Neural cell (in vitro differentiated cells): ENCODE data around the gene SLC22A23. TPM values are rescaled to one million over a fixed set of nuclear protein-coding genes. Genes with fewer than 3 reads are reported as not detected.

ENCODE experiments used
- H2AFZ ChIP-seq: fragments of 200-600, 300-800 bp; sonication (generic), shearing (Covaris generic); 2 replicates; pipeline ENCODE4 v1.6.0; 2014; ENCODE audit warnings: low read depth, mild to moderate bottlenecking, antibody characterized with exemption, low read length, moderate library complexity
- H3F3A ChIP-seq: fragments of 200-600 bp; shearing (Covaris generic); 2 replicates; pipeline ENCODE4 v1.6.1; 2016; ENCODE audit warnings: mild to moderate bottlenecking, moderate library complexity, mixed read lengths, antibody characterized with exemption, low read length; ENCODE audit not compliant: insufficient read depth, poor library complexity, severe bottlenecking
- H3K27ac ChIP-seq: fragments of 200-600, 300-800 bp; sonication (generic), shearing (Covaris generic); 2 replicates; pipeline ENCODE4 v1.5.1; 2014; ENCODE audit warnings: mild to moderate bottlenecking, low read length, moderate library complexity
- H3K27me3 ChIP-seq: fragments of 300-800, 200-600 bp; sonication (generic), shearing (Covaris generic); 2 replicates; pipeline ENCODE4 v1.6.0; 2014; ENCODE audit warnings: mild to moderate bottlenecking, low read depth, low read length, moderate library complexity; ENCODE audit not compliant: insufficient read depth
- H3K36me3 ChIP-seq: fragments of 300-800, 200-600 bp; sonication (generic), shearing (Covaris generic); 2 replicates; pipeline ENCODE4 v1.5.1; 2014; ENCODE audit warnings: mild to moderate bottlenecking, antibody characterized with exemption, low read length, moderate library complexity; ENCODE audit not compliant: insufficient read depth
- H3K4me2 ChIP-seq: fragments of 300-800, 200-600 bp; sonication (generic), shearing (Covaris generic); 2 replicates; pipeline ENCODE4 v1.6.0; 2014; ENCODE audit warnings: mild to moderate bottlenecking, low read length
- H3K4me3 ChIP-seq: fragments of 300-800, 200-600 bp; sonication (generic), shearing (Covaris generic); 2 replicates; pipeline ENCODE4 v1.5.1; 2014; ENCODE audit warnings: mild to moderate bottlenecking, low read length, moderate library complexity
- H3K79me2 ChIP-seq: fragments of 200-600 bp; shearing (Covaris generic); replicated peaks from 2 replicates; pipeline ENCODE4 v1.6.0; 2014; ENCODE audit warnings: mild to moderate bottlenecking, low read length, moderate library complexity; ENCODE audit not compliant: insufficient read depth
- H3K9ac ChIP-seq: fragments of 300-800, 200-600 bp; sonication (generic), shearing (Covaris generic); 2 replicates; pipeline ENCODE4 v1.6.1; 2016; ENCODE audit warnings: mild to moderate bottlenecking, low read length, mixed read lengths
- H3K9me2 ChIP-seq: fragments of 200-600 bp; shearing (Covaris generic); 2 replicates; pipeline ENCODE4 v1.6.1; 2016; ENCODE audit warnings: mild to moderate bottlenecking, low read length, mixed read lengths; ENCODE audit not compliant: insufficient read depth
- H3K9me3 ChIP-seq: fragments of 200-600, 300-800 bp; sonication (generic), shearing (Covaris generic); 2 replicates; pipeline ENCODE4 v1.6.1; 2016; ENCODE audit warnings: mild to moderate bottlenecking, mixed run types, low read length, moderate library complexity, mixed read lengths
- H4K20me1 ChIP-seq: fragments of 200-600 bp; shearing (Covaris generic); 2 replicates; pipeline ENCODE4 v1.6.1; 2016; ENCODE audit warnings: mild to moderate bottlenecking, mixed run types; ENCODE audit not compliant: insufficient read depth
- EP300 ChIP-seq: fragments of 450-650 bp; conservative IDR thresholded peaks from 2 replicates; pipeline ENCODE4 v1.6.1; 2014; ENCODE audit warnings: antibody characterized with exemption, mild to moderate bottlenecking, moderate library complexity; ENCODE audit not compliant: poor library complexity, severe bottlenecking
- EZH2 ChIP-seq: fragments of 200-600, 300-800 bp; shearing (Covaris generic), sonication (generic); IDR thresholded peaks from 2 replicates; pipeline ENCODE4 v1.6.1; 2014; ENCODE audit warnings: antibody characterized with exemption, low read length, borderline replicate concordance, mild to moderate bottlenecking; ENCODE audit not compliant: insufficient read depth, poor library complexity, severe bottlenecking
- MXI1 ChIP-seq: fragments of 450-650 bp; conservative IDR thresholded peaks from 2 replicates; pipeline ENCODE4 v1.6.1; 2014; ENCODE audit warnings: antibody characterized with exemption, mild to moderate bottlenecking; ENCODE audit not compliant: poor library complexity, severe bottlenecking
- POLR2AphosphoS5 ChIP-seq: IDR thresholded peaks from 2 replicates; pipeline ENCODE4 v1.6.1; 2012
- RAD21 ChIP-seq: fragments of 450-650 bp; conservative IDR thresholded peaks from 2 replicates; pipeline ENCODE4 v1.6.1; 2014; ENCODE audit warnings: antibody characterized with exemption, mild to moderate bottlenecking, moderate library complexity
- SMC3 ChIP-seq: fragments of 450-650 bp; conservative IDR thresholded peaks from 2 replicates; pipeline ENCODE4 v1.6.1; 2014; ENCODE audit warnings: antibody characterized with exemption, mild to moderate bottlenecking, moderate library complexity; ENCODE audit not compliant: poor library complexity
- TAF1 ChIP-seq: IDR thresholded peaks from 2 replicates; pipeline ENCODE4 v1.6.1; 2012; ENCODE audit warnings: low read depth
- polyA plus RNA-seq: library from polyadenylated mRNA; depleted of rRNA; stranded (reverse); fragments of >200 nt; gene quantifications from 2 replicates; pipeline ENCODE4 v1.2.3, GENCODE V29; 2014
- TF ChIP-seq, protein P1 (sequence below): IDR thresholded peaks from 2 replicates; pipeline ENCODE4 v1.6.1; 2012; ENCODE audit warnings: borderline replicate concordance
- TF ChIP-seq, protein P2 (sequence below): fragments of 450-650 bp; IDR thresholded peaks from 2 replicates; pipeline ENCODE4 v1.5.1; 2014; ENCODE audit warnings: antibody characterized with exemption, mild to moderate bottlenecking, moderate library complexity; ENCODE audit not compliant: poor library complexity, severe bottlenecking

SLC22A23 gene
- polyA plus RNA-seq, 1 donor from 2014 or later = 8.8 TPM

DNA sequence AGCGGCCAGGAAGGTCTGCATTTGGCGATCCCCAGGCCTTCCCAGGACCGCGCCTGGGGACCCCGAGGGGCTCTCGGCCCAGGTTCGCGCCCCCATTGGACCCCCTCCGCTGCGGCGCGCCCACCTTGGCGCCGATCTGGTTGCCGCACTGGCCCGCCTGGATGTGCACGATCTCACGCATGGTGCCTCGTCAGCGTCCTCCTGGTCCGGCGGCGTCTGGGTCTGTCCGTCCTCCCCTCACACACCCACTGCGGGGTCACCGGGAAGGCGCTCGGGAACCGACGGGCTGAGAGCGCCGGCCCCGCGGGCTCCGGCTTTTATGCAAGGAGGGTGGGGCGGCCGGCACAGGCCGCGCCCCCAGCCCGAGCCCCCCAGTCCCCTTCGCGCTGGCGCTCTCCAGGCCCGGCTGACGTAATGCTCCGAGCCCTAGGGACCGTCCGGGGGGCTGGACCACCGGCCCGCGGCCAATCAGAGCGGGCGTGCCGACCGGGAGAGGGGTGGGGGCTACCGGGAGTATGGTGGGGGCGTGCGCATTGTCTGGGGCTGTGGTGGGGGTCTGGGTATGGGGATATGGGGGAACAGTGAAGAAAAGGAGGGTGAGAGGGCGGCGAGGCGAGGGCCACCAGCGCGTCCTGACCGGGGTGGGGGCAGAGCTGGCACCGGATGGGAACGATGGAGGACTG is 229.3 kb downstream of the SLC22A23 start, which contains the start of gene TUBB2B:
TSS of gene TUBB2B (minus strand) at position 291 of the 683 bp plus-strand sequence. CDS start at position 181, 110 bp downstream.
- H4K20me1 ChIP-seq = peaks cover 34% of the 10 kb centered on the region
- peak within 1 kb of the TSS; percentile 100 for H3K27ac ChIP-seq
- H3K27me3 ChIP-seq = no peaks in the 10 kb centered on the region
- peaks cover 16% of the 10 kb centered on the region for H3F3A ChIP-seq
- H3K36me3 ChIP-seq = peaks cover 16% of the 10 kb centered on the region
- no peak within 1 kb of the TSS for H2AFZ ChIP-seq
- no peaks in the 10 kb centered on the region for H3K9me2 ChIP-seq
- no peak for TF ChIP-seq EZH2
- no peak for TF ChIP-seq RAD21
- TF ChIP-seq, protein P1, sequence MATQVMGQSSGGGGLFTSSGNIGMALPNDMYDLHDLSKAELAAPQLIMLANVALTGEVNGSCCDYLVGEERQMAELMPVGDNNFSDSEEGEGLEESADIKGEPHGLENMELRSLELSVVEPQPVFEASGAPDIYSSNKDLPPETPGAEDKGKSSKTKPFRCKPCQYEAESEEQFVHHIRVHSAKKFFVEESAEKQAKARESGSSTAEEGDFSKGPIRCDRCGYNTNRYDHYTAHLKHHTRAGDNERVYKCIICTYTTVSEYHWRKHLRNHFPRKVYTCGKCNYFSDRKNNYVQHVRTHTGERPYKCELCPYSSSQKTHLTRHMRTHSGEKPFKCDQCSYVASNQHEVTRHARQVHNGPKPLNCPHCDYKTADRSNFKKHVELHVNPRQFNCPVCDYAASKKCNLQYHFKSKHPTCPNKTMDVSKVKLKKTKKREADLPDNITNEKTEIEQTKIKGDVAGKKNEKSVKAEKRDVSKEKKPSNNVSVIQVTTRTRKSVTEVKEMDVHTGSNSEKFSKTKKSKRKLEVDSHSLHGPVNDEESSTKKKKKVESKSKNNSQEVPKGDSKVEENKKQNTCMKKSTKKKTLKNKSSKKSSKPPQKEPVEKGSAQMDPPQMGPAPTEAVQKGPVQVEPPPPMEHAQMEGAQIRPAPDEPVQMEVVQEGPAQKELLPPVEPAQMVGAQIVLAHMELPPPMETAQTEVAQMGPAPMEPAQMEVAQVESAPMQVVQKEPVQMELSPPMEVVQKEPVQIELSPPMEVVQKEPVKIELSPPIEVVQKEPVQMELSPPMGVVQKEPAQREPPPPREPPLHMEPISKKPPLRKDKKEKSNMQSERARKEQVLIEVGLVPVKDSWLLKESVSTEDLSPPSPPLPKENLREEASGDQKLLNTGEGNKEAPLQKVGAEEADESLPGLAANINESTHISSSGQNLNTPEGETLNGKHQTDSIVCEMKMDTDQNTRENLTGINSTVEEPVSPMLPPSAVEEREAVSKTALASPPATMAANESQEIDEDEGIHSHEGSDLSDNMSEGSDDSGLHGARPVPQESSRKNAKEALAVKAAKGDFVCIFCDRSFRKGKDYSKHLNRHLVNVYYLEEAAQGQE = peak; percentile 97
- peak; percentile 34 for TF ChIP-seq MXI1
- TF ChIP-seq POLR2AphosphoS5 = peak; percentile 95
- peak; percentile 93 for TF ChIP-seq TAF1
- peak; percentile 38 for TF ChIP-seq SMC3
- TF ChIP-seq EP300 = peak; percentile 60
- TF ChIP-seq, protein P2, sequence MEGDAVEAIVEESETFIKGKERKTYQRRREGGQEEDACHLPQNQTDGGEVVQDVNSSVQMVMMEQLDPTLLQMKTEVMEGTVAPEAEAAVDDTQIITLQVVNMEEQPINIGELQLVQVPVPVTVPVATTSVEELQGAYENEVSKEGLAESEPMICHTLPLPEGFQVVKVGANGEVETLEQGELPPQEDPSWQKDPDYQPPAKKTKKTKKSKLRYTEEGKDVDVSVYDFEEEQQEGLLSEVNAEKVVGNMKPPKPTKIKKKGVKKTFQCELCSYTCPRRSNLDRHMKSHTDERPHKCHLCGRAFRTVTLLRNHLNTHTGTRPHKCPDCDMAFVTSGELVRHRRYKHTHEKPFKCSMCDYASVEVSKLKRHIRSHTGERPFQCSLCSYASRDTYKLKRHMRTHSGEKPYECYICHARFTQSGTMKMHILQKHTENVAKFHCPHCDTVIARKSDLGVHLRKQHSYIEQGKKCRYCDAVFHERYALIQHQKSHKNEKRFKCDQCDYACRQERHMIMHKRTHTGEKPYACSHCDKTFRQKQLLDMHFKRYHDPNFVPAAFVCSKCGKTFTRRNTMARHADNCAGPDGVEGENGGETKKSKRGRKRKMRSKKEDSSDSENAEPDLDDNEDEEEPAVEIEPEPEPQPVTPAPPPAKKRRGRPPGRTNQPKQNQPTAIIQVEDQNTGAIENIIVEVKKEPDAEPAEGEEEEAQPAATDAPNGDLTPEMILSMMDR = no peak
- no peaks in the 10 kb centered on the region for H3K9me3 ChIP-seq
- H3K4me2 ChIP-seq = peak within 1 kb of the TSS; percentile 84
- H3K79me2 ChIP-seq = peaks cover 73% of the 10 kb centered on the region
- H3K4me3 ChIP-seq = peak within 1 kb of the TSS; percentile 82
- H3K9ac ChIP-seq = peak within 1 kb of the TSS; percentile 100

DNA sequence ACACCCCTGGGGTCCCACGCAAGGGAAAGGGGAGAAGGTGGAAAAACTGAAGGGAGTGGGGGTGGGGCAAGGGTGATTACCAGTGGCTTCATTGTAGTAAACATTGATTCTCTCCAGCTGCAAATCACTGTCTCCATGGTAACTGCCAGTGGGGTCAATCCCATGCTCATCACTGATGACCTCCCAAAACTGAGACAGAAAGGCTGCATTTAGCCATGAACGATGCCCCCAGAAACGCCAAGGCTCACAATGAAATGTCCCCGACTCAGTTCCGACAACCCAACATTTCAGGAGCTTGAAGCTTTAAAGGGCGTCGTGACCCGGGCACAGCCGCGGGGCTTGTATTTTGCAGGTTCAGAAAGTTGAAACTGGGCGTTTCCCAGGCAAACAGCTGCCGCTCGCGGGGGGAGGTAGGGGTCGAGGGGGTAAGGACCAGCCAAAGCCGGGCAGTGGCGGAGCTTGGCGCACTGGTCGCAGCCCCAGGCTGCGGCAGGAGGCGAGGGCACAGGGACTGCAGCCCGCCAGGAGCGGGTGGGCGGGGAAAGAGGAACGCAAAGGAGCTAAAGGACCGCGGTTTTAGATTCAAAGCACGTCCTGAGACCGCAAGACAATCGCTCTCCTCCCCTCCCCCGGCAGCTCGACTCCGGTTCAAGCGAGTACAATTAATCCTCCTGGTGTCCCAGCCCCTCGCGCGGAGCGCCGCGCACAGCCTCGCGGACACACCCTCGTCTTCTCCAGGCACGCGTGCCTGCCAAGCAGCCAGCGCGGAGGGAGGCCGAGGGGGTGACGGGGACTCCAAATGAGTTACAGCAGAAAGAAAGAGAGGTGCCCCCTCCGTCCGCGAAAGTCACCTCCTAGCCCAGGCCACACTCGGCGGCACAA is 230.1 kb downstream of the SLC22A23 start:
- Histone ChIP-seq H2AFZ (no peak overlapping the region), H3K27ac (peak overlapping the region; percentile 100), H3F3A (peaks cover 10% of the 10 kb centered on the region), H3K9ac (peak overlapping the region; percentile 100), H3K9me2 (no peaks in the 10 kb centered on the region), H4K20me1 (peaks cover 34% of the 10 kb centered on the region), H3K4me3 (peak overlapping the region; percentile 82), H3K79me2 (peaks cover 74% of the 10 kb centered on the region), H3K9me3 (no peaks in the 10 kb centered on the region), H3K4me2 (peak overlapping the region; percentile 84), H3K27me3 (no peaks in the 10 kb centered on the region), H3K36me3 (peaks cover 18% of the 10 kb centered on the region)
- peak; percentile 47 for TF ChIP-seq MXI1
- TF ChIP-seq SMC3 = no peak
- TF ChIP-seq, protein P2 = no peak
- no peak for TF ChIP-seq POLR2AphosphoS5
- TF ChIP-seq EZH2 = no peak
- no peak for TF ChIP-seq TAF1
- TF ChIP-seq EP300 = no peak
- TF ChIP-seq, protein P1 = peak; percentile 25
- TF ChIP-seq RAD21 = no peak
